Testis (tissue), 3 donors: ENCODE results near the gene TEX54. TPM values are rescaled to one million over a fixed set of nuclear protein-coding genes. Genes with fewer than 3 reads are reported as not detected.

Experiments used
- DNase-seq: peaks from one replicate; pipeline ENCODE4 v3.0.0-alpha.2; 2019
- H3K27ac ChIP-seq, 2 donors: fragments of 200-600 bp; sonication (generic); one replicate each; pipeline ENCODE4 v1.5.1; 2019
- H3K27me3 ChIP-seq: fragments of 200-600 bp; sonication (generic); one replicate; pipeline ENCODE4 v1.5.1; 2019
- H3K36me3 ChIP-seq: fragments of 200-600 bp; sonication (generic); one replicate; pipeline ENCODE4 v1.5.1; 2017; ENCODE audit warnings: low read depth; ENCODE audit errors: missing control alignments
- H3K4me1 ChIP-seq: fragments of 200-600 bp; sonication (generic); one replicate; pipeline ENCODE4 v1.5.1; 2019
- H3K4me3 ChIP-seq, 2 donors: fragments of 200-600 bp; sonication (generic); one replicate each; pipeline ENCODE4 v1.5.1; 2017 to 2019
- H3K9me3 ChIP-seq: fragments of 200-600 bp; sonication (generic); one replicate; pipeline ENCODE4 v1.5.1; 2017
- POLR2A ChIP-seq: fragments of 450-650 bp; IDR thresholded peaks from one replicate; pipeline ENCODE4 v1.6.1; 2017; ENCODE audit warnings: antibody characterized with exemption, mild to moderate bottlenecking, moderate library complexity
- WGBS, 2 donors: methylation state at CpG; one replicate each; pipeline ENCODE4 v1.1.5; 2018; 5-methylcytosine and 5-hydroxymethylcytosine counted together
- intact Hi-C: fragments of 100-400 bp; cut with DNase I; formaldehyde crosslinking; loops from one replicate; pipeline ENCODE4 v1.15.1; 2023; ENCODE audit warnings: low total_unique reads
- microRNA-seq, 2 donors: library from miRNA; unstranded; fragments of <30 nt; microRNA quantifications; one replicate each; pipeline ENCODE4, GENCODE V29; 2016; ENCODE audit warnings: borderline number of aligned reads in 2 of 2, borderline replicate concordance in 1 of 2
- polyA plus RNA-seq: library from polyadenylated mRNA; stranded (reverse); fragments of 350-450 nt; fragmentation: Illumina TruSeq; extraction: RNeasy Lipid Tissue Mini Kit (QIAGEN cat#74804); gene quantifications from one replicate; pipeline ENCODE4 v1.2.3, GENCODE V29; 2014; ENCODE audit warnings: low read depth, low replicate concordance; ENCODE audit not compliant: insufficient read depth
- small RNA-seq, 2 donors: library from RNA; depleted of rRNA; stranded (forward); fragments of <200 nt; gene quantifications; one replicate each; pipeline ENCODE3, GENCODE V24; 2016
- total RNA-seq, 2 donors: library from RNA; depleted of rRNA; stranded (reverse); fragments of >200 nt; gene quantifications; one replicate each; pipeline ENCODE4 v1.2.3, GENCODE V29; 2016
- TF ChIP-seq, protein P1 (sequence below), 3 experiments: fragments of 450-650 bp in 2 of 3; fragments of 200-600 bp in 1 of 3; sonication (generic) in 1 of 3; IDR thresholded peaks; one replicate each; pipeline ENCODE4 v1.5.1; 2016 to 2019; ENCODE audit warnings: antibody characterized with exemption in 3 of 3, mild to moderate bottlenecking in 2 of 3, moderate library complexity in 1 of 3

The TEX54 gene
- total and polyA plus RNA-seq, 3 donors from 2014 or later = 18.4 to 40.7 (median 38.1) TPM

DNA sequence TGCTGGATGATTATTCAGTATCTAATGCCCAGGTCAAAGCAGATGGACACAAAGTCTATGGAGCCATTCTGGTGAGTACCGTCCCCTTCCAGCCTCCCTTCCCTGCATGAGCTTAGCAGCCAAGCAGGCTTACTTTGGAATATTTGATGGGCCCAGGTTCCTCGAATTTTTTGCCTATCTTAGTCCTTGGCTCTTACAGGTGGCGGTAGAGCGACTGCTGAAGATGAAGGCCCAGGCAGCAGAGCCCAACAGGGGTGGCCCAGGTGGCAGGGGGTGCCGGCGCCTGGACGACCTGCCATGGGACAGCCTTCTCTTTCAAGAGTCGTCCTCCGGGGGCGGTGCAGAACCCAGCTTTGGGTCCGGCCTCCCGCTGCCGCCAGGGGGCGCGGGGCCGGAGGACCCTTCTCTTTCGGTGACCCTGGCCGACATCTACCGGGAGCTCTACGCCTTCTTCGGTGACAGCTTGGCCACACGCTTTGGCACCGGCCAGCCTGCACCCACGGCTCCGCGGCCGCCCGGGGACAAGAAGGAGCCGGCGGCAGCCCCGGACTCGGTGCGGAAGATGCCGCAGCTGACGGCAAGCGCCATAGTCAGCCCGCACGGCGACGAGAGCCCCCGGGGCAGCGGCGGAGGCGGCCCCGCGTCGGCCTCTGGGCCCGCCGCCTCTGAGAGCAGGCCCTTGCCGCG is 46.2 kb downstream of the TEX54 start:
- no peaks in the 10 kb centered on the region for H3K9me3 ChIP-seq
- H3K27me3 ChIP-seq = no peaks in the 10 kb centered on the region
- TF ChIP-seq, protein P1, sequence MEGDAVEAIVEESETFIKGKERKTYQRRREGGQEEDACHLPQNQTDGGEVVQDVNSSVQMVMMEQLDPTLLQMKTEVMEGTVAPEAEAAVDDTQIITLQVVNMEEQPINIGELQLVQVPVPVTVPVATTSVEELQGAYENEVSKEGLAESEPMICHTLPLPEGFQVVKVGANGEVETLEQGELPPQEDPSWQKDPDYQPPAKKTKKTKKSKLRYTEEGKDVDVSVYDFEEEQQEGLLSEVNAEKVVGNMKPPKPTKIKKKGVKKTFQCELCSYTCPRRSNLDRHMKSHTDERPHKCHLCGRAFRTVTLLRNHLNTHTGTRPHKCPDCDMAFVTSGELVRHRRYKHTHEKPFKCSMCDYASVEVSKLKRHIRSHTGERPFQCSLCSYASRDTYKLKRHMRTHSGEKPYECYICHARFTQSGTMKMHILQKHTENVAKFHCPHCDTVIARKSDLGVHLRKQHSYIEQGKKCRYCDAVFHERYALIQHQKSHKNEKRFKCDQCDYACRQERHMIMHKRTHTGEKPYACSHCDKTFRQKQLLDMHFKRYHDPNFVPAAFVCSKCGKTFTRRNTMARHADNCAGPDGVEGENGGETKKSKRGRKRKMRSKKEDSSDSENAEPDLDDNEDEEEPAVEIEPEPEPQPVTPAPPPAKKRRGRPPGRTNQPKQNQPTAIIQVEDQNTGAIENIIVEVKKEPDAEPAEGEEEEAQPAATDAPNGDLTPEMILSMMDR (IDR thresholded peaks at IDR 0.05) = peak; percentile 91 to 99 (median 98)
- no peak for TF ChIP-seq POLR2A
- 1 to 13% methylated on average over 2 to 29 of the region's 51 CpGs for WGBS, 2 donors
- no peaks in the 10 kb centered on the region for H3K36me3 ChIP-seq
- peak overlapping the region; percentile 80 to 98 for H3K4me3 ChIP-seq
- peak overlapping the region; percentile 77 to 97 for H3K27ac ChIP-seq
- intact Hi-C loops = loop anchor here (10.0 kb wide), 1 partner anchor 68 kb away; no protein-coding TSS in a partner anchor
- peaks cover 19% of the 10 kb centered on the region for H3K4me1 ChIP-seq
- peak; percentile 93 for DNase-seq

DNA sequence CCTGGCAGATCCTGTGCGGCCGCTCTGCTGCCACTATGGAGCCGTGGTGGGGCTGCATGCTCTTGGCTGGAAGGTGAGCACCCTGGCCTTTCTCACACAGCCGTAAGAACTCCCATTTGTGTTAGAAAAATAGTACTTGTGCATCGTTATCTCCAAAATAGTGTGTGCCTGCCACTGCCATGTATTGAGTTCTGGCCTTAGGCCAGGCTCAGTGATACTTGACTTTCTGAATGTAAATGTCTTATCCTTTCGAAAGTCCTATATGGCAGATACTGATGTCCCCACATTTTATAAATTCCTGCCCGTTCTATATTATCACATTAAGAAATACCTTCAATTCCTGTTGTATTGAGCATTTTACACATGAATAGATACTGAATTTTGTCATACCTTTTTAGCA is 49.9 kb downstream of the TEX54 start:
- no peak for TF ChIP-seq POLR2A
- TF ChIP-seq, protein P1 (IDR thresholded peaks at IDR 0.05) = no peak
- 93 to 96% methylated on average over 7 of the region's 7 CpGs for WGBS, 2 donors
- no peaks in the 10 kb centered on the region for H3K36me3 ChIP-seq

More for the DNA sequence above, 49.9 kb downstream of the TEX54 start:
- Histone ChIP-seq H3K27ac (no peak overlapping the region), H3K9me3 (no peaks in the 10 kb centered on the region), H3K4me1 (peaks cover 7% of the 10 kb centered on the region), H3K4me3 (no peak overlapping the region), H3K27me3 (no peaks in the 10 kb centered on the region)
- DNase-seq = no peak
- intact Hi-C loops = loop anchor here (10.0 kb wide), 1 partner anchor 72 kb away; no protein-coding TSS in a partner anchor

Small RNA genes within 50 kb of the gene (microRNA-seq; reads per million reads assigned to microRNA genes)
- gene MIR6514 (2.1 to 4.2 reads per million in 2 donors), gene MIR6748 (0 to 0.70 reads per million in 2 donors)

Small RNA genes within 50 kb of the gene (small RNA-seq; reads per million reads assigned to genes)
- 0.18 to 0.19 reads per million in 2 donors for gene MIR6514
- gene RF00099 = 0 reads per million in 2 donors
- gene RNU6-118P = 0 reads per million in 2 donors
- 0 reads per million in 2 donors for gene SNORD22
- gene SNORD26 = 0 reads per million in 2 donors
- 0 reads per million in 2 donors for gene SNORD27
- gene SNORD28 = 0 reads per million in 2 donors
- gene SNORD30 = 1,346 to 1,802 reads per million in 2 donors

Other genes starting within 250 kb of the TEX54 start
- gene TUT1, start 241.3 kb downstream of the TEX54 start, total RNA-seq = 10 to 100 TPM; 24.3 to 30.0 TPM
- 25.0 TPM for gene TUT1, start 241.3 kb downstream of the TEX54 start, polyA plus RNA-seq
- 100 to 1,000 TPM in 1 of 2 donors, 10 to 100 TPM in 1; 97.2 to 115 TPM for gene MTA2, start 231.0 kb downstream of the TEX54 start, total RNA-seq
- 87.6 TPM for gene MTA2, start 231.0 kb downstream of the TEX54 start, polyA plus RNA-seq
- gene EML3, start 220.1 kb downstream of the TEX54 start, total RNA-seq = 10 to 100 TPM; 39.3 to 57.8 TPM
- 29.3 TPM for gene EML3, start 220.1 kb downstream of the TEX54 start, polyA plus RNA-seq
- gene ROM1, start 219.6 kb downstream of the TEX54 start, total RNA-seq = 1 to 10 TPM; 6.1 to 9.7 TPM
- gene ROM1, start 219.6 kb downstream of the TEX54 start, polyA plus RNA-seq = 9.0 TPM
- gene B3GAT3, start 210.9 kb downstream of the TEX54 start, total RNA-seq = 10 to 100 TPM; 66.4 to 69.2 TPM
- 36.6 TPM for gene B3GAT3, start 210.9 kb downstream of the TEX54 start, polyA plus RNA-seq
- gene GANAB, start 186.2 kb downstream of the TEX54 start, total RNA-seq = 100 to 1,000 TPM; 152 to 219 TPM
- 190 TPM for gene GANAB, start 186.2 kb downstream of the TEX54 start, polyA plus RNA-seq
- 10 to 100 TPM; 20.0 to 24.7 TPM for gene INTS5, start 179.5 kb downstream of the TEX54 start, total RNA-seq
- 12.6 TPM for gene INTS5, start 179.5 kb downstream of the TEX54 start, polyA plus RNA-seq
- 10 to 100 TPM; 39.3 to 62.8 TPM for gene C11orf98, start 167.6 kb downstream of the TEX54 start, total RNA-seq
- gene C11orf98, start 167.6 kb downstream of the TEX54 start, polyA plus RNA-seq = 100 TPM
- gene CSKMT, start 167.5 kb downstream of the TEX54 start, total RNA-seq = 1 to 10 TPM; 2.4 to 3.7 TPM
- 2.0 TPM for gene CSKMT, start 167.5 kb downstream of the TEX54 start, polyA plus RNA-seq
- gene UQCC3, start 161.2 kb downstream of the TEX54 start, total RNA-seq = 1 to 10 TPM; 8.0 to 8.1 TPM
- gene UQCC3, start 161.2 kb downstream of the TEX54 start, polyA plus RNA-seq = 4.2 TPM
- 10 to 100 TPM in 1 of 2 donors, 1 to 10 TPM in 1; 8.2 to 11.6 TPM for gene LBHD1, start 160.6 kb downstream of the TEX54 start, total RNA-seq
- gene LBHD1, start 160.6 kb downstream of the TEX54 start, polyA plus RNA-seq = 11.1 TPM
- gene UBXN1, start 153.8 kb downstream of the TEX54 start, total RNA-seq = 100 to 1,000 TPM; 173 to 190 TPM
- gene UBXN1, start 153.8 kb downstream of the TEX54 start, polyA plus RNA-seq = 196 TPM
- gene LRRN4CL, start 143.3 kb downstream of the TEX54 start, total RNA-seq = 1 to 10 TPM; 4.7 to 5.6 TPM
- gene LRRN4CL, start 143.3 kb downstream of the TEX54 start, polyA plus RNA-seq = 5.0 TPM
- gene BSCL2, start 125.4 kb downstream of the TEX54 start, total RNA-seq = 100 to 1,000 TPM; 292 to 525 TPM
- 519 TPM for gene BSCL2, start 125.4 kb downstream of the TEX54 start, polyA plus RNA-seq
- 1 to 10 TPM; 2.0 to 4.5 TPM for gene GNG3, start 125.2 kb downstream of the TEX54 start, total RNA-seq
- gene GNG3, start 125.2 kb downstream of the TEX54 start, polyA plus RNA-seq = 11.1 TPM
- gene HNRNPUL2, start 105.4 kb downstream of the TEX54 start, total RNA-seq = 10 to 100 TPM; 31.8 to 42.5 TPM
- 42.9 TPM for gene HNRNPUL2, start 105.4 kb downstream of the TEX54 start, polyA plus RNA-seq
- gene TTC9C, start 104.4 kb downstream of the TEX54 start, total RNA-seq = 10 to 100 TPM; 34.0 to 39.5 TPM
- gene TTC9C, start 104.4 kb downstream of the TEX54 start, polyA plus RNA-seq = 41.5 TPM
- 10 to 100 TPM; 14.0 to 17.4 TPM for gene ZBTB3, start 78.7 kb downstream of the TEX54 start, total RNA-seq
- gene ZBTB3, start 78.7 kb downstream of the TEX54 start, polyA plus RNA-seq = 6.7 TPM
- gene POLR2G, start 71.3 kb downstream of the TEX54 start, total RNA-seq = 10 to 100 TPM; 48.1 to 71.2 TPM
- 78.6 TPM for gene POLR2G, start 71.3 kb downstream of the TEX54 start, polyA plus RNA-seq
- 10 to 100 TPM; 22.4 to 32.0 TPM for gene TAF6L, start 61.4 kb downstream of the TEX54 start, total RNA-seq
- 13.6 TPM for gene TAF6L, start 61.4 kb downstream of the TEX54 start, polyA plus RNA-seq
- gene TMEM179B, start 45.4 kb downstream of the TEX54 start, total RNA-seq = 100 to 1,000 TPM; 119 to 124 TPM
- gene TMEM179B, start 45.4 kb downstream of the TEX54 start, polyA plus RNA-seq = 87.0 TPM
- 10 to 100 TPM; 24.1 to 25.5 TPM for gene TMEM223, start 40.8 kb downstream of the TEX54 start, total RNA-seq
- gene TMEM223, start 40.8 kb downstream of the TEX54 start, polyA plus RNA-seq = 11.5 TPM
- gene NXF1, start 27.4 kb downstream of the TEX54 start, total RNA-seq = 10 to 100 TPM; 94.6 to 98.7 TPM
- gene NXF1, start 27.4 kb downstream of the TEX54 start, polyA plus RNA-seq = 88.3 TPM
- 10 to 100 TPM; 42.2 to 49.1 TPM for gene STX5, start 790 bp downstream of the TEX54 start, total RNA-seq
- gene STX5, start 790 bp downstream of the TEX54 start, polyA plus RNA-seq = 55.0 TPM
- gene WDR74, start 6.7 kb upstream of the TEX54 start, total RNA-seq = 10 to 100 TPM; 33.4 to 46.7 TPM
- gene WDR74, start 6.7 kb upstream of the TEX54 start, polyA plus RNA-seq = 39.0 TPM
- 100 to 1,000 TPM; 227 to 271 TPM for gene SLC3A2, start 48.1 kb upstream of the TEX54 start, total RNA-seq
- 166 TPM for gene SLC3A2, start 48.1 kb upstream of the TEX54 start, polyA plus RNA-seq
- under 1 TPM; 0.06 to 0.39 TPM for gene CHRM1, start 88.5 kb upstream of the TEX54 start, total RNA-seq
- 0.45 TPM for gene CHRM1, start 88.5 kb upstream of the TEX54 start, polyA plus RNA-seq
- gene SLC22A6, start 152.1 kb upstream of the TEX54 start, total RNA-seq = not detected
- not detected for gene SLC22A6, start 152.1 kb upstream of the TEX54 start, polyA plus RNA-seq
- under 1 TPM in 1 of 2 donors, not detected in 1; 0.06 TPM for gene SLC22A8, start 183.0 kb upstream of the TEX54 start, total RNA-seq
- gene SLC22A8, start 183.0 kb upstream of the TEX54 start, polyA plus RNA-seq = not detected